ENCODE measurements around the gene SLC25A33.
"Not testable (repeated sequence)": the region's sequence is repeated elsewhere in the genome, so short reads cannot be mapped to it uniquely, and the experiment has no call there.

SLC25A33 gene

DNA sequence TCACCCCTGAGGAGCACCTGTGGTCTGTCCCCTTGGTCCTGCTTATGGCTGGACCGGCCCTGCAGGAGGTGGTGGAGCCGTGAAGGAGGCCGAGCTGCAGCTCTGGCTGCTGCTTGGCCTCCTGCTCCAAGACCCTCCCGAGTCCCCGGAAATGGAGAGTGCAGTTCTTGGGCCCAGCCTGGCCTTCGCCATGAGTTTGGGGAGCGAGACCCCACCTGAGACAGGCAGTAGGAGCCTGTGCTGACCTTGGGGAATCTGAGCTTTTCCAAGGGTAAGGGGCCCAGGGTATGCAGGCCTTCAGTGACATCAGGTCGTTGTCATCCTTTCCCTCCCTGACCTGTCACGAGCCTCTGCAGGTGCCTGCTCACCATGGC is 63.5 kb downstream of the SLC25A33 start:
- DNase-seq: no peak

DNA sequence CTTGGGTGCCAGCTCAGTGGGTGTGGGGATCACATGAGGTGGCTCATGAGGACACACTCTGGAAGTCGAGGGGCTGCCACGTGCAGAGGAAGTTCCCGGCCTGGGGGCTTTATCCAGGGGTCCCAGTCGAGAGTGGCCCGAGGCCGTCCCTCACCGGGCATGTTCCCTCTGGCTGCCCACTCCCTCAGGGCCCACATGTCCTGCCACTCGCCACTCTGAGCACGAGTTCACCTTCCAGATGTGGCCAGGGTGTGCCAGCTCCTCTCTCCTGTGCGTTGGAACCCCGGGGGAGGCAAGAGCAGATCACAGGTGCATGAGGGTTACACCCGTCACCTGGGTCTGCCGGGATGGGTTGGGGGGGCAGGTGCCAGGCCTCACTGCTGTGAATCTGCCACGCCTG is 64.0 kb downstream of the SLC25A33 start:
- no peak for DNase-seq

DNA sequence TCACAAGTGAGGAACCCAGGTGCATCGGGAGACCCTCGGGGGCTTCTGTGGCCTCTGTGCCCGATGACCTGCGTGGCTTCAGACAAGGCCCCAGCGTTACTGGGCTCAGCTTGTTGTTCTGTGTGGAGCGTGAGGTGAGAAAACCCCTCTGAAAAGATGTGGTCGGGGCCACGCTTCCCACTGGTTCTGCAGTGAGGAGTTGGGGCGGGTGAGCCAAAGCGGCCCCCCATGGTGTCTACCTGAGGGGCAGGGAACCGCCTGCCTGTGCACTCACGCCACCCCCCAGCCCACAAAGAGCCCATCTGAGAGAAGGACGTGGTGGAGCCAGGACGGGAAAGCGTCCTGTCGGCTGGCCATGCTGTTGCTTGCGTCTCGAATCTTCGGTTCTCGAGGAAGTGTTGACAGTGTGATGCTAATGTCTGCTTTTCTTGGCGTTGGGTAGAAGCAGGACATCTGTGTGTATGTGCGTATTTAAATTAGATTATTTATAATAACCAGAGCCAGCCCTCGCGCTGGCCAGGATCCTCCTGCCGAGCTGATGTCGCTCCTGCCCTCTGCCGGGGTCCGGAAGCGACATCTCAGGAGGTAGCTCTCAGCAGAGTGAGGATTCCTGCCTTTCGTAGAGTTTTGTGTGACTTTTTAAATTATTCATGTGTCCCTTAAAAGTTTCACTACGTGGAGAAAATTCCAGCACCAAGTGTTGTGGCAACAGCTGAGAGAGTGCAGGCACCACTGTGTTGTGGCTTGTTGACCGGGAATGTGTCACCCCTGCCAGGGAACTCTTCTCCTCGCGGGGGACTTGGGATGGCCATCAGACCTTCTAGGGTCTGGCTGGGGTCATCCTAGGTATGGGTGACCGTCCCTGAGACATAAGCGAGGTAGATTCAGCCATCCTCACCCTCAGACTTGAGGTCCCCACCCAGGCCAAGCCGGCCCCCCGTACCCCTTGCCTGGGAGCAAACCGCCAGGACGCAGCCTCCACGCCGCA is 64.8 kb downstream of the SLC25A33 start:
- no peak for DNase-seq

DNA sequence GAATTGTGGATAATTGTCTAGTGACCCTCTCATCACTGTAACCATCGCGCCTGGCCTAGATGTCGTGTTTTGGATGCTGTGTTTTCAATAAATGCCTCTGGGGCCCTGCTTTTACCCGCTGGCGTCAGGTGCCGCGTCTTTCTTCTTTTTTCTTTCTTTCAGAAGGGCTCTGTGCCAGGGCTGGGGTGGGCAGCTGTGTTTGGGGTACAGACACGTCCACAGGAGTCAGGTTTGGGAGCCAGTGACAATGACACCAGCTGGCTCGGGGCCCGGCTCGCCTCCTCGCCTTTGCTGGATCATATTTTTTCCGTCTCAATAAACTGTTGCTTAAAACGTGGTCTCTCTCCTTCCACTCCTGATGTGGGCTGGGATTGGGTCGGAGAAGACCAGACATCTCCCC is 65.6 kb downstream of the SLC25A33 start:
- no peak for DNase-seq

DNA sequence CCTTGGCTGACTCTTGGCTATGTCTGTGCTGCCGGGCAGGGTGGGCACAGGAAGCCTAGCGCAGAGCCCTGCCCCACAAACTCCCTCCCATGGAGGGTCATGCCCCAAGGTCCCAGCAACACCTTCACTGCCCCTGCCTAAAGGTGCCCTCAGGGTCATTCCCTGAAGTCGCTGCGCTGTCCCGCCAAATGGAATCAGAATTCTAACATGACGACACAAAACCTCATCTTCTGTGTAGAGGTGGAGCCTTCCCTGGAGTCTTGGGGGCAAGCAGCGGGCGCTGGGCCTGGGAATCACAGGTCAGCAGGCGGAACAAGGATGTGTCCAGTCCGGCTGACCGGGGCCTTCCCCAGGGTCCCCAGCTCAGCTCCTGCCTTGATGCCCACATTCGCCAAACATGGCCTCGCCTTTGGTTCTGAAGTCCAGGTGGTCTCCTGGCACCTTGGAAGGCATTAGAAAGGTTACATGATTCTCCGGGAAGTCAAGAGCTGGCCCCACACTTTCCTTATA is 66.7 kb downstream of the SLC25A33 start:
- no peak for DNase-seq

DNA sequence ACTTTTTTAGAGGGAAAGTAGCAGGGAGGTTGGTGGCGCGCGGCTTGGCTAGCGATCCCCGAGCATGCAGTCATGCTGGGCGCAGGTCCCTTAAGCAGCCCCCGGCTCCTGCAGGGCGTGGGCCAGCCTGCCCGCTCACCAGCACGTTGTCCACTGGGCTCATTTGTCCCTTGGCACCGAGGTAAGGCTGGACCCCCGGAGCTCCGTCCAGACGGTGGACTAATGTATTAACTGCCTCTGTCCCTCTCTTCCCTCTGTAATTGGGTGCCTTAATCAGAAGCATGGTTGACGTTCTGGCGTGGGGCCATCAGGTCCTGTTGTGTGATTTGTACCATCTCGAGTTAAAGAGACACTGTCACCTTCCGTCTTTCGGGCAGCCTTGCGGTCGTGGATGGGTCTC is 67.2 kb downstream of the SLC25A33 start:
- no peak for DNase-seq

DNA sequence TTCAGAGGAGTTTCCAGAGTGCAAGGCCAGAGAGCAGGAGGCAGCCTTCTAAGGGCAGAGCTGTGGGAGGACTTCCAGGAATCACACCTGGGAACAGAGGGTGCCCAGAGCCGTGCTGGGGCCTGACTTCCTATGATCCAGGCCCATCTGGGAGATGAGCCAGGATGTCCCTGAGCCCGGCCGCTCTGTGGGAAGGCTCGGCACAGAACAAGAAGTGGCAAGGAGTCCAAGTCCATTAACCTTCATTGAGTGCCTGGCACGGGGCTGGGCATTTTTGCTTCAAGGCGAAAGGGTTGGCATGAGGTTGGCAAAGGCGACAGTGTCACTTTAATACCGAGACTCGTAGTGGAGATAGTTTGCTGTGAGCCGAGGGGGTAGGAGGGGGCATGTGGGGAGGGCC is 67.7 kb downstream of the SLC25A33 start:
- DNase-seq: no peak

DNA sequence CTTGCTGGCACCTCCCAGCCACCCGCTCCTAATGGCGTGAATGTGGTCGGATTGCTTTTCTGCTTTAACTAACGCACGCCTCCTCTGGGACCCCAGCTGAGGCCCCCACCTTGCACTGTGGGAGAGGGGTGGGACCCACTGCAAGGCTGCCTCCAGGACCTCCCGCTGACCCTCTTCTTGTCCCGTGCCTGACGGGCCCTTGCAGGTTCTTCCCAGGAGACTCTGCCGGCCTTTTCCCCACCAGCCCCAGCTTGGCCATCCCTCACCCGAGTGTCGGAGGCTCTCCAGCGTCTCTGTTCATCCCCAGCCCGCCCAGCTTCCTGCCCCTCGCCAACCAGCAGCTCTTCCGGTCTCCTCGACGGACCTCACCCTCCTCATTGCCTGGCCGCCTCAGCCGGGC is 68.1 kb downstream of the SLC25A33 start:
- no peak for DNase-seq

DNA sequence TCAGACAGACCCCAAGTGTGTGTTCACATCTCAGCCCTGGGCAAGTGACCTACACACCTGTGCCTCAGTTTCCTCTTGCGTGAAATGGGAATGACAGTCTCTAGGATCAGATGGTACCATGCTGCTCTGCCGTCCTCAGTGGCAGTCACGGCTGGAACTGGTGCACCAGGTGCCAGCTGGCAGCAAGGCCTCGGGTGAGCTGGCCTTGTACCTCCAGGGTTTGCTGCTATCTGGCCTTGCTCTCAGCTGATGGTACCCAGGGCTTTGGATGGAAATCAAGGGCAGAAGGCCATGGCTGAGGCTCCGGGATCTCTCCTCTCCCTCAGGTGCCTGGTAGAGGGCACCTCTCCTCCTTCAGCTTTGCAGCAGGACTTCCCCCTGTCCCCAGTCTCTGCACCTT is 70.7 kb downstream of the SLC25A33 start:
- no peak for DNase-seq

DNA sequence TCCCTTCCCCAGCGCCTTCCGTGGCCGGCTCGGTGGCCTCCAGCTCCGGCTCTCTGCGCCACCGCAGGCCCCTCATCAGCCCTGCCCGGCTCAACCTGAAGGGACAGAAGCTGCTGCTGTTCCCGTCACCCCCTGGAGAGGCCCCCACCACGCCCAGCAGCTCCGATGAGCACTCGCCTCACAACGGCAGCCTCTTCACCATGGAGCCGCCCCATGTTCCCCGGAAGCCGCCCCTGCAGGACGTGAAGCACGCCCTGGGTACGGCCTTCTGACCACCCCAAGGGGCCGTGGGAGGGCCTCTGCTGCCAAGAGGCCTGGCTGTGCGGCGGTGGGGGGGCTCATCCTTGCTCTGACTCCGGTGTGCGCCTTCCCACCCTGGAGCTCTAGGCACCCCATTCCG is 71.3 kb downstream of the SLC25A33 start:
- no peak for DNase-seq

DNA sequence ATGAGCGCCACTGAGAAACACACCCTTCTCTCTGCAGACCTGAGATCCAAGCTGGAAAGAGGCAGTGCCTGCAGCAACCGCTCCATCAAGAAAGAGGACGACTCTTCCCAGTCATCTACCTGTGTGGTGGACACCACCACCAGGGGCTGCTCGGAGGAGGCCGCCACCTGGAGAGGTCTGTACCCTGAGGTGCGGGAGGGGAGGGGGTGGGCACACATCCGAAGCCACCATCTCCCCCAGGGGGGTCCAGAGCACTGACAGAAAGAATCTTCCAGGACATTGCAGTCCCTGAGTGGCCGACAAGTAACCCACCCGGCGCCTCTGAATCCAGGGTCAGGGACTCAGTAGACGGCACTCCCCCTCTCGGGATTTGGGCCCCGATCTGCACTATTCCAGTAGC is 72.5 kb downstream of the SLC25A33 start:
- no peak for DNase-seq

DNA sequence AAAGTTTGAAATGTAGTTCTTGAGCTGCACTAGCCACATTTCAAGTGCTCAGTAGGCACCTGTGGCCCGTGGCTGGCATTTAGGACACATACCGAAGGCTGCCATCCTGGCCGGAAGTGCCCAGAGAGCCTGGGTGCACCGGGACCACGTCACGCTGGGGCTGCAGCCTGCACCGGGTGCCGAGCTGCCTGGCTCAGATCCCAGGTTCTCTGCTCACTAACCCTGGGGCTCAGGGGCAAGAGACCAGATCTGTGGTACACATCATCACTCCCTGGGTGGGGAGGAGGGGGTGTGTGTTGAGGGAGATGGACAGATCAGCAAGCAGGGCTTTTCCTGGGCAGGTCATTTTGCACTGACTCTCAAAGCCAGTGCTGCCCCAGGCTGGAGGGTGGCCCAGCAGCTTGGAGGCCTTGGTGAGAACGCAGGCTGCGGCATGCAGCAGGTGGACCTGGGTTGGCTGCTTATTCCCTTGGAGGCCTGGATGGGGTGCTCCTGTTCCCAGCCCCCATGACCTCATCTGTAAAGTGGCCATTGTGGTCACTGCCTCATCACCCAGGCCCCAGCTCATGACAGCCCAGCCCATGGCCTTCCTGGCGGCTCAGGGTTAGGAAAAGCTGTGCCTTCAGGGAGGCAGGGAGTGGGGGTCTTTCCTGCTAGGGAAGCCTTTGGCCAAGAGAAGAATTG is 73.0 kb downstream of the SLC25A33 start:
- no peak for DNase-seq

DNA sequence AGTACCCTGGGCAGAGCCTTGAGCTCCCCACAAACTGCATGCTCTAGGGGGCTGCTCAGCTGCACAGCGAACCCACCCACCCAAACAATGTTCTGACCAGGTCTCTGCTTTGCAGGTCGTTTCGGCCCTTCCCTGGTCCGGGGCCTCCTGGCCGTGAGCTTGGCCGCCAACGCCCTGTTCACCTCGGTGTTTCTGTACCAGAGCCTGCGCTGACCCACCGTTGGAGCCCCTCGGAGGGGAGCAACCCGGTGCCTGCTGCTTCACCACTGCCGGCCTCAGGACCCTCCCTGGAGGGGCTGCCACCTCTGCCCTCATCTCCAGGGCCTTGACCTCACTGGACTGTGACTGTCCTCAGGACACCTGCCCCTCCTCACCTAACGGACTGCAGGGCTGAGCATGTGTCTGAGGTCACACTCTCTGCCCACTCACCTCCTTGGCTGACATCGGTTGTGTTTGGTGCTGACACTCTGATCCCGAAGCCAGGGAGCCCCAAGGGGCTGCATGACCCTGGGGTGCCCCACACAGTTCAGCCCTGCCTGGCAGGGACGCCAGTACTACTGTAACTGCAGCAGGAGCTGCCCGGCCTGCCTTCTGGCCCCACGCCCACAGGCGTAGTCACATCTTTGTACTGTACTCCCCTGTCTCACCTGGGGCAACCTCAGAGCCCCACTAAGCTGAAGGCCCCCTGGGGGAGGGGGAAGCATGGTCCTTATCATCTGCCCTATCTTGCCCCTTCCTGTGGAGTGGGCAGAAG is 73.8 kb downstream of the SLC25A33 start:
- DNase-seq: no peak

DNA sequence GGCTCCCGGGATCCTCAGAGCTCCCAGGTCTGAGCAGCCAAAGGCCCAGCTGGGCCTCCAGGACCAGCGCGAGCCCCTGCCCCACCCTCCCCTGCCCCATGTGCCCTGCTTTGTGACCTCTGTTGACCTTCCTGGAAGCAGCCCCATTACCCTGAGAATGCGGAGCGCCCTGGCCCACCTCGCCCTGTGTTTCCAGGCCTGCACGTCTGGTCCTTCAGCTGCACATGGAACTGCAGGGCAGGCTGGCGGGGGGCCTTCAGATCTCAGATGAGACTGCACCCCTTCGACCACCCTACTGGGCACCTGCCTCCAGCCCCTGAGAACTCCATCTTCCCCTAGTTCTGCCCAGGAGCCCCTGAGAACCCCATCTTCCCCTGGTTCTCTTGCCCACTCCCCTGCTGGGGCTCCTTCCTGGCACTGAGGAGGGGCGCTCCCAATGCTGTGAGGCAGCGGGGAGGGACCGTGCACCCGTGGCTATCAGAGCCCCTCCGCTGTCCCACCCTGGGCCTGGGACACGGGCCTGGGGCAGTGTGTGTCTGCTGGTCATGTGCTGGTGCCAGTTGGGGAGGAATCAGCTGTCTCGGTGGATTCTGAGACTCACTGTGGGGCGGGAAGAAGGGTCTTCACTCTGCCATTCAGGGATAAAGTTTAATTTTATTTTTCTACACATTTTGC is 74.5 kb downstream of the SLC25A33 start:
- DNase-seq: no peak

DNA sequence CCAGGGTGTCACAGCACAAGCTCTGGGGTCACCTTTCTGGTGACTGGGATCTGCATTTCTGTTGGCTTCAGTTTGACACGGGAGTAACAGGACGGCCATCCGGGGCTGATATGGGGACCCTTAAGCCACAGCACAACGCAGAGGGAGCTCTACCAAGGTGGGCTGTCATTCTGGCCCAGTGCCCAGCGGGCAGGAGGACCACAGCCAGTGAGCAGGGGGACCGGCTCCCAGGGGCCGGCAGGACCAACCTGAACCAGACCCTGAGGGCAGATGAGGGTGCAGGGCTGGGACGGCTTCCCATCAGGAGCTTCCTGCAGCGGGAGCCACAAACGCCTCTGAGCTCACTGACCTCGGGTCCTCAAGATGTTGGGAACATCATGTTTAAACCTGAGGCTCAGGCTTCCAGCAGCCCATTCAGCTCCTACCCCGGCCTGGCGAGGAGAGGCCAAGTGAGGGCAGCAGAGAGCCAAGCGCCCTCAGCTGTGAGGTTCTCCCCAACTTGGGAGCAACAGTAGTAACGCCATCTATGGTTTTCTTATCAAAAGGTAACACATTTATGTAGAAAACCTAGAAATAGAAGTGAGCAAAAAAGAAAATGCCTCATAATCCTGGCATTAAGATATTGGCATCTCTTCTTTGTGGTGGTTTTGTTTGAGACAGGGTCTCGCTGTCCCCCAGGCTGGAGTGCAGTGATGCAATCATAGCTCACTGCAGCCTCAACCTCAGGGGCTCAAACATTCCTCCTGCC is 76.2 kb downstream of the SLC25A33 start:
- peak; percentile 73 for DNase-seq

DNA sequence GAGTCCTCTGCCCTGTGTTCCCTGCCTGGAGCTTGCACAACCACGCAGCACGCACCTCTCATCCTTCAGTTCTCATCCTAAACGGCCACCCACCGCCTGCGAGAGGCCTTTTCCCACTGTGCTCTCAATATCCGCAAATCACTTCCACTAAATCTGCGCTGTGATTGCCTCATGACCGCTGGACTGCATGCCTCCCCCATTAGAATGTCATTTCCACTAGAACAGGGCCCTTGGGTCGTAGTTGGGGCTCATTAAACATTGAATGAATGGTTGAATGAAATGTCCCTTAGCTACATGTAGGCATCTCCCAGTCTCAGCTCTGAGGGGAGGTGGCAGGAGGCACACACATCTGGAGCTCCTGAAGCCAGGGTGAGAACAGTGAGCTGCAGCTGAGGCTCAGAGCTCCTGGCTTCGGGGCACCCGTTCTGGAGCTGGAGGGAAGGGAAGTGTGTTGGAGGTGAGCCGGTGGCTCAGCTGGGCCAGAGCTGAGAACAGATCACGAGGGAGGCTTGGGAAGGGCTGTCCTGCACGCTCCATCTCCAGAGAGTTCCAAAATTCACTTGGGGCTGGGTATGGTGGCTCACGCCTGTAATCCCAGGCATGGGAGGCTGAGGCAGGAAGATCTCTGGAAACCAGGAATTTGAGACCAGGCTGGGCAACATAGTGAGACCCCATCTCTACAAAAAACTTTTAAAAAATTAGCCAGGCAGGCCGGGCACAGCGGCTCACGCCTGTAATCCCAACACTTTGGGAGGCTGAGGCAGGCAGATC is 79.8 kb downstream of the SLC25A33 start:
- no peak for DNase-seq

DNA sequence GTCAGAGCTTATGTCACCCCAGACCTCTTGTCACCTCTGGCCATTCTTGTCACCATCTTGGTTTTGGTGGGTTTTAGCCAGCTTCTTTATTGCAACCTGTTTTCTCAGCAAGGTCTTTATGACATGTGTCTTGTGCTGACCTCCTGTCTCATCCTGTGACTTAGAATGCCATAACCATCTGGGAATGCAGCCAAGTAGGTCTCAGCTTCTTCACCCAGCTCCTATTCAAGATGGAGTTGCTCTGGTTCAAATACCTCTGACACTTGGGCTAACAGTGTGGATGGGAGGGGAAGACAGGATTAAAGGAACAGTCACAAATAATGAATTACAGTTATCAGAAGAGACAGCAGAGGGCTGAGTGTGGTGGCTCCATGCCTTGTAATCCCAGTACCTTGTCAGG is 81.8 kb downstream of the SLC25A33 start:
- no peak for DNase-seq

DNA sequence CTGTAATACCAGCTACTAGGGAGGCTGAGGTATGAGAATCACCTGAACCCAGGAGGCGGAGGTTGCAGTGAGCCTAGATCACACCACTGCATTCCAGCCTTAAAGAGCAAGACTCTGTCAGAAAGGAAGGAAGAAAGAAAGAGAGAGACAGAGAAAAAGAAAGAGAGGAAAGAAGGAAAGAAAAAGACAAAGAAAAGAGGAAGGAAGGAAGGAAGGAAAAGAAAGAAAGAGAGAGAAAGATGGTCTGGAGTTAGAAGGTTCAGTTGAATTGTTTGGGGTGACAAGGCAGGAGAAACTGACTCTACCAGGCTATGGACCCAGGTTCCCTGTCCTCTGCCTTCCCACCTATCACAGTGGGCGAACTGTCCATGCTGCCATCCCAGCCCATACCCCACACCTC is 84.8 kb downstream of the SLC25A33 start:
- DNase-seq: no peak

DNA sequence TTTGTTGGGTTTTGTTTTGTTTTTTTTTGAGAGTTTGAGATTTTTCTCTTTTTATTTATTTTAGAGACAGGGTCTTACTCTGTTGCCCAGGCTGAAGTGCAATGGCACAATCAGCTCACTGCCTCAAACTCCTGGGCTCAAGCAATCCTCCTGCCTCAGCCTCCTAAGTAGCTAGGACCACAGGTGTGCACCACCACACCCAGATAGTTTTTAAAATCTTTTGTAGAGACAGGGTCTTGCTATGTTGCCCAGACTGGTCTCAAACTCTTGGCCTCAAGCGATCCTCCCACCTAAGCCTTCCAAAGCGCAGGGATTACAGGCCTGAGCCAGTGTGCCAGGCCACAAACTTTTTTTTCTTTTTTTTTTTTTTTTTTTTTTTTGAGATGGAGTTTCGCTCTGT is 85.8 kb downstream of the SLC25A33 start:
- DNase-seq: not testable (repeated sequence)

DNA sequence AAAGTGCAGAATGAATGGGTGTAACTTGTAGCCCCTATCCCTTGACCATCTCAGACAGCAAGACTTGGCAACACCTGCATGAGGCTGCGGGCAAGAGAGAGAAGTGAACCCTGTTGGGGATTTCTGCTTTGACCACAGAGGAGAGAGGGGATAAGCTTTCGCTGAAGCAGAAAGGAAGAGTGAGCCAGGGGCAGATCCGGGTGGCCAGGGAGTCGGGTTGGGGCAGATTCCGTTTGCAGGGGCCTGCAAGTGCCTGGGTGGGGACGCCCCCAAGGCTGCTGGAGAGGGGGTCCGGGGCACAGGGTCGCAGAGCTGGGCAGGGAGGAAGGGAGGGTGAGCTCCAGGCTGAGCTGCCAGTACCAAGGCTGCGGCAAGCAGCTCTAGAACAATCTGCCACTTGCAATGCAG is 86.9 kb downstream of the SLC25A33 start:
- DNase-seq: peak; percentile 20

Data from CD4-positive, alpha-beta T cell treated with Interleukin-17A for 4 hours (primary cell).